Neural cell (in vitro differentiated cells): Measurements from ENCODE around the gene ARGLU1. TPM values are rescaled to one million over a fixed set of nuclear protein-coding genes. Genes with fewer than 3 reads are reported as not detected.

ENCODE experiments used
- H2AFZ ChIP-seq: fragments of 200-600, 300-800 bp; sonication (generic), shearing (Covaris generic); 2 replicates; pipeline ENCODE4 v1.6.0; 2014; ENCODE audit warnings: low read depth, mild to moderate bottlenecking, antibody characterized with exemption, low read length, moderate library complexity
- H3F3A ChIP-seq: fragments of 200-600 bp; shearing (Covaris generic); 2 replicates; pipeline ENCODE4 v1.6.1; 2016; ENCODE audit warnings: mild to moderate bottlenecking, moderate library complexity, mixed read lengths, antibody characterized with exemption, low read length; ENCODE audit not compliant: insufficient read depth, poor library complexity, severe bottlenecking
- H3K27ac ChIP-seq: fragments of 200-600, 300-800 bp; sonication (generic), shearing (Covaris generic); 2 replicates; pipeline ENCODE4 v1.5.1; 2014; ENCODE audit warnings: mild to moderate bottlenecking, low read length, moderate library complexity
- H3K27me3 ChIP-seq: fragments of 300-800, 200-600 bp; sonication (generic), shearing (Covaris generic); 2 replicates; pipeline ENCODE4 v1.6.0; 2014; ENCODE audit warnings: mild to moderate bottlenecking, low read depth, low read length, moderate library complexity; ENCODE audit not compliant: insufficient read depth
- H3K36me3 ChIP-seq: fragments of 300-800, 200-600 bp; sonication (generic), shearing (Covaris generic); 2 replicates; pipeline ENCODE4 v1.5.1; 2014; ENCODE audit warnings: mild to moderate bottlenecking, antibody characterized with exemption, low read length, moderate library complexity; ENCODE audit not compliant: insufficient read depth
- H3K4me2 ChIP-seq: fragments of 300-800, 200-600 bp; sonication (generic), shearing (Covaris generic); 2 replicates; pipeline ENCODE4 v1.6.0; 2014; ENCODE audit warnings: mild to moderate bottlenecking, low read length
- H3K4me3 ChIP-seq: fragments of 300-800, 200-600 bp; sonication (generic), shearing (Covaris generic); 2 replicates; pipeline ENCODE4 v1.5.1; 2014; ENCODE audit warnings: mild to moderate bottlenecking, low read length, moderate library complexity
- H3K79me2 ChIP-seq: fragments of 200-600 bp; shearing (Covaris generic); replicated peaks from 2 replicates; pipeline ENCODE4 v1.6.0; 2014; ENCODE audit warnings: mild to moderate bottlenecking, low read length, moderate library complexity; ENCODE audit not compliant: insufficient read depth
- H3K9ac ChIP-seq: fragments of 300-800, 200-600 bp; sonication (generic), shearing (Covaris generic); 2 replicates; pipeline ENCODE4 v1.6.1; 2016; ENCODE audit warnings: mild to moderate bottlenecking, low read length, mixed read lengths
- H3K9me2 ChIP-seq: fragments of 200-600 bp; shearing (Covaris generic); 2 replicates; pipeline ENCODE4 v1.6.1; 2016; ENCODE audit warnings: mild to moderate bottlenecking, low read length, mixed read lengths; ENCODE audit not compliant: insufficient read depth
- H3K9me3 ChIP-seq: fragments of 200-600, 300-800 bp; sonication (generic), shearing (Covaris generic); 2 replicates; pipeline ENCODE4 v1.6.1; 2016; ENCODE audit warnings: mild to moderate bottlenecking, mixed run types, low read length, moderate library complexity, mixed read lengths
- H4K20me1 ChIP-seq: fragments of 200-600 bp; shearing (Covaris generic); 2 replicates; pipeline ENCODE4 v1.6.1; 2016; ENCODE audit warnings: mild to moderate bottlenecking, mixed run types; ENCODE audit not compliant: insufficient read depth
- EP300 ChIP-seq: fragments of 450-650 bp; conservative IDR thresholded peaks from 2 replicates; pipeline ENCODE4 v1.6.1; 2014; ENCODE audit warnings: antibody characterized with exemption, mild to moderate bottlenecking, moderate library complexity; ENCODE audit not compliant: poor library complexity, severe bottlenecking
- EZH2 ChIP-seq: fragments of 200-600, 300-800 bp; shearing (Covaris generic), sonication (generic); IDR thresholded peaks from 2 replicates; pipeline ENCODE4 v1.6.1; 2014; ENCODE audit warnings: antibody characterized with exemption, low read length, borderline replicate concordance, mild to moderate bottlenecking; ENCODE audit not compliant: insufficient read depth, poor library complexity, severe bottlenecking
- MXI1 ChIP-seq: fragments of 450-650 bp; conservative IDR thresholded peaks from 2 replicates; pipeline ENCODE4 v1.6.1; 2014; ENCODE audit warnings: antibody characterized with exemption, mild to moderate bottlenecking; ENCODE audit not compliant: poor library complexity, severe bottlenecking
- POLR2AphosphoS5 ChIP-seq: IDR thresholded peaks from 2 replicates; pipeline ENCODE4 v1.6.1; 2012
- RAD21 ChIP-seq: fragments of 450-650 bp; conservative IDR thresholded peaks from 2 replicates; pipeline ENCODE4 v1.6.1; 2014; ENCODE audit warnings: antibody characterized with exemption, mild to moderate bottlenecking, moderate library complexity
- SMC3 ChIP-seq: fragments of 450-650 bp; conservative IDR thresholded peaks from 2 replicates; pipeline ENCODE4 v1.6.1; 2014; ENCODE audit warnings: antibody characterized with exemption, mild to moderate bottlenecking, moderate library complexity; ENCODE audit not compliant: poor library complexity
- TAF1 ChIP-seq: IDR thresholded peaks from 2 replicates; pipeline ENCODE4 v1.6.1; 2012; ENCODE audit warnings: low read depth
- polyA plus RNA-seq: library from polyadenylated mRNA; depleted of rRNA; stranded (reverse); fragments of >200 nt; gene quantifications from 2 replicates; pipeline ENCODE4 v1.2.3, GENCODE V29; 2014
- TF ChIP-seq, protein P1 (sequence below): fragments of 450-650 bp; IDR thresholded peaks from 2 replicates; pipeline ENCODE4 v1.5.1; 2014; ENCODE audit warnings: antibody characterized with exemption, mild to moderate bottlenecking, moderate library complexity; ENCODE audit not compliant: poor library complexity, severe bottlenecking
- TF ChIP-seq, protein P2 (sequence below): IDR thresholded peaks from 2 replicates; pipeline ENCODE4 v1.6.1; 2012; ENCODE audit warnings: borderline replicate concordance

ARGLU1 gene
- polyA plus RNA-seq, 1 donor from 2014 or later: 967 TPM

DNA sequence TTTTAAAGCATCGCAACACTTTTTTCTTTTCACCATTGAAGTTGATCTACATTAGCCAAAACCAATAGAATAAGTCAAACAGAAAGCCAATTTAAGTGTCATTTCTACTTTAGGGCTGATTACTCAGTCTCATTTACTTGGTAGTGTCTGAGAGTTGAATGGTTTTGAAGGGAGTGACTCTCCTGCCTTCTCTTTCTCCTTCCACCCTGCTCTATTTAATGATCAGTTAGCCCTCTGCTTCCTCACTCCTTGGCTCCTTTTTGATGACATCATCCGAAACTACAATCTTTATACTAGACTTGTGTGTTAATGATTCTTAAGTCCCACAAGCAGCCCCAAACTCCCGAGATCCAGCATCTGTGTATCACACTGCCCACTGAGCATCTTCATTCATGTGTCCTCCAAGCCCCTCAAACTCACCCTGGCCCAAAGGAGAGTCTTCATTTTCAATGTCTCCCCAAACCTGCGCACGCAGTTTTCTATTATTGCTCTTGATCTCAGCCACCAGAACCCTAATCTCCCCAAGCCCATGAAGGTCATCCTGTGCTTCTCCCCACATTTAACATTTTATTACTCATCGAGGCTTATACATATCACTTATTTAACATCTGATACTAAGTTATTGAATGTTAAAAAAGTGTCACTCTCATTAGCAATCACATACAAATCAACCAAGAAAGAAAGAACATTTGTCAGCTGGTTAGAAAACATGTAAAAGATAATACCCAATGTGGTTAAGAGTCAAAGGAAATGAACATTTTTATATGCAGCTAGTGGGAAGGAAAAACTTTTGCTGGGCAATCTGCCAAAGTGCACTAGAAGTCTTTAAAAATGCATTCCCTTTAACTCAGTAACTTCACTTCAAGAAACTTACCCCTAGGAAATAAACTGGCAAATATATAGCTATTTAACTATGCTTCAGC is 32.2 kb upstream of the ARGLU1 start:
- TF ChIP-seq, protein P1, sequence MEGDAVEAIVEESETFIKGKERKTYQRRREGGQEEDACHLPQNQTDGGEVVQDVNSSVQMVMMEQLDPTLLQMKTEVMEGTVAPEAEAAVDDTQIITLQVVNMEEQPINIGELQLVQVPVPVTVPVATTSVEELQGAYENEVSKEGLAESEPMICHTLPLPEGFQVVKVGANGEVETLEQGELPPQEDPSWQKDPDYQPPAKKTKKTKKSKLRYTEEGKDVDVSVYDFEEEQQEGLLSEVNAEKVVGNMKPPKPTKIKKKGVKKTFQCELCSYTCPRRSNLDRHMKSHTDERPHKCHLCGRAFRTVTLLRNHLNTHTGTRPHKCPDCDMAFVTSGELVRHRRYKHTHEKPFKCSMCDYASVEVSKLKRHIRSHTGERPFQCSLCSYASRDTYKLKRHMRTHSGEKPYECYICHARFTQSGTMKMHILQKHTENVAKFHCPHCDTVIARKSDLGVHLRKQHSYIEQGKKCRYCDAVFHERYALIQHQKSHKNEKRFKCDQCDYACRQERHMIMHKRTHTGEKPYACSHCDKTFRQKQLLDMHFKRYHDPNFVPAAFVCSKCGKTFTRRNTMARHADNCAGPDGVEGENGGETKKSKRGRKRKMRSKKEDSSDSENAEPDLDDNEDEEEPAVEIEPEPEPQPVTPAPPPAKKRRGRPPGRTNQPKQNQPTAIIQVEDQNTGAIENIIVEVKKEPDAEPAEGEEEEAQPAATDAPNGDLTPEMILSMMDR: no peak
- no peak for TF ChIP-seq POLR2AphosphoS5
- TF ChIP-seq SMC3: no peak
- no peak for TF ChIP-seq EP300
- no peak for TF ChIP-seq EZH2
- TF ChIP-seq, protein P2, sequence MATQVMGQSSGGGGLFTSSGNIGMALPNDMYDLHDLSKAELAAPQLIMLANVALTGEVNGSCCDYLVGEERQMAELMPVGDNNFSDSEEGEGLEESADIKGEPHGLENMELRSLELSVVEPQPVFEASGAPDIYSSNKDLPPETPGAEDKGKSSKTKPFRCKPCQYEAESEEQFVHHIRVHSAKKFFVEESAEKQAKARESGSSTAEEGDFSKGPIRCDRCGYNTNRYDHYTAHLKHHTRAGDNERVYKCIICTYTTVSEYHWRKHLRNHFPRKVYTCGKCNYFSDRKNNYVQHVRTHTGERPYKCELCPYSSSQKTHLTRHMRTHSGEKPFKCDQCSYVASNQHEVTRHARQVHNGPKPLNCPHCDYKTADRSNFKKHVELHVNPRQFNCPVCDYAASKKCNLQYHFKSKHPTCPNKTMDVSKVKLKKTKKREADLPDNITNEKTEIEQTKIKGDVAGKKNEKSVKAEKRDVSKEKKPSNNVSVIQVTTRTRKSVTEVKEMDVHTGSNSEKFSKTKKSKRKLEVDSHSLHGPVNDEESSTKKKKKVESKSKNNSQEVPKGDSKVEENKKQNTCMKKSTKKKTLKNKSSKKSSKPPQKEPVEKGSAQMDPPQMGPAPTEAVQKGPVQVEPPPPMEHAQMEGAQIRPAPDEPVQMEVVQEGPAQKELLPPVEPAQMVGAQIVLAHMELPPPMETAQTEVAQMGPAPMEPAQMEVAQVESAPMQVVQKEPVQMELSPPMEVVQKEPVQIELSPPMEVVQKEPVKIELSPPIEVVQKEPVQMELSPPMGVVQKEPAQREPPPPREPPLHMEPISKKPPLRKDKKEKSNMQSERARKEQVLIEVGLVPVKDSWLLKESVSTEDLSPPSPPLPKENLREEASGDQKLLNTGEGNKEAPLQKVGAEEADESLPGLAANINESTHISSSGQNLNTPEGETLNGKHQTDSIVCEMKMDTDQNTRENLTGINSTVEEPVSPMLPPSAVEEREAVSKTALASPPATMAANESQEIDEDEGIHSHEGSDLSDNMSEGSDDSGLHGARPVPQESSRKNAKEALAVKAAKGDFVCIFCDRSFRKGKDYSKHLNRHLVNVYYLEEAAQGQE: no peak
- no peak for TF ChIP-seq TAF1
- no peak for TF ChIP-seq MXI1
- TF ChIP-seq RAD21: no peak
- H4K20me1 ChIP-seq: no peaks in the 10 kb centered on the region
- H3K4me2 ChIP-seq: no peak overlapping the region
- no peaks in the 10 kb centered on the region for H3F3A ChIP-seq
- no peak overlapping the region for H3K27ac ChIP-seq
- H3K79me2 ChIP-seq: no peaks in the 10 kb centered on the region
- no peak overlapping the region for H3K4me3 ChIP-seq
- no peaks in the 10 kb centered on the region for H3K9me2 ChIP-seq
- H3K9ac ChIP-seq: no peak overlapping the region
- H3K36me3 ChIP-seq: no peaks in the 10 kb centered on the region
- H3K27me3 ChIP-seq: no peaks in the 10 kb centered on the region
- H3K9me3 ChIP-seq: no peaks in the 10 kb centered on the region
- no peak overlapping the region for H2AFZ ChIP-seq

DNA sequence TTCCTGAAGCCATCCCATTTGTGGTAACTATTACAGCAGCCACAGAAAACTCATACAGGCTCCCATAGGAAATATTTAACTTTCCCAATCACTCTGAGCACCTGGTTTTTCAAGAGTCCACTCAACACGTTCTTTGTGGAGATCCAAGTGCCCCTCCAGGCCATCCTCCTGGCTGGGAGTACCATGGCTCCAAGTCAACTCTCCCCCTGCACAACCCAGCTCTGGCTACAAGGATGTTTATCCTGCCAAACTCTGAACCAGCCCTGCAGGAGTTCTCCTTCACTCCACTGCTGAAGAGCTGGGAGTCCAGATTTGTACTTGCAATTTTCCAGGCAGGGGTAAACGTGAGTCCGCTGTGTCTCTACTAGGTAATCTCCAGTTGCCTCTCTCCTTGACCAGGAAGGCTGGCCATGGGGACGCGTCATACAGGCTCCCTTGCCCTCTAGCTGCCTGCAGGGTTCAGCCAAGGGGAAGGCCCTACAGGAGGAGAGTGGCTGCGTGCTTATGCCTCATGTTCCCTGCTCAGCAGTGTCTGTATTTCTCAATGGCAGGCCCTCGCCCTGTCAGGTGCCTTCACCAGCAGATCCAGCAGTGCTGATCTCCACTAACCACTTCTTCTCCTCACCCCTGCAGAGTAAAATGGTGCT is 29.9 kb upstream of the ARGLU1 start:
- Histone ChIP-seq H3F3A (no peaks in the 10 kb centered on the region), H3K4me3 (no peak overlapping the region), H4K20me1 (no peaks in the 10 kb centered on the region), H3K9me2 (no peaks in the 10 kb centered on the region), H3K79me2 (no peaks in the 10 kb centered on the region), H3K4me2 (no peak overlapping the region), H2AFZ (no peak overlapping the region), H3K27ac (no peak overlapping the region), H3K27me3 (no peaks in the 10 kb centered on the region), H3K36me3 (no peaks in the 10 kb centered on the region), H3K9ac (no peak overlapping the region), H3K9me3 (no peaks in the 10 kb centered on the region)
- TF ChIP-seq, protein P1: no peak
- TF ChIP-seq SMC3 (no peak), EZH2 (no peak), TAF1 (no peak), EP300 (no peak), RAD21 (no peak), MXI1 (no peak), POLR2AphosphoS5 (no peak)
- TF ChIP-seq, protein P2: no peak
